GM18499 (cell line): ENCODE results near the gene IFNW1.
"Not testable (repeated sequence)": the region's sequence is repeated elsewhere in the genome, so short reads cannot be mapped to it uniquely, and the experiment has no call there.

ENCODE experiments used
- ATAC-seq: cut with Tn5 transposase; IDR thresholded peaks from one replicate; pipeline ENCODE4 v1.9.1; 2021; ENCODE audit warnings: moderate number of reproducible peaks; ENCODE audit not compliant: insufficient read depth, unreplicated experiment

IFNW1 gene

GRCh38 chr9:21141427-21141882, at the start of gene IFNW1:
IFNW1 (minus strand) TSS chr9:21141832; CDS start chr9:21141570, 262 bp downstream.
- no peak for ATAC-seq

DNA sequence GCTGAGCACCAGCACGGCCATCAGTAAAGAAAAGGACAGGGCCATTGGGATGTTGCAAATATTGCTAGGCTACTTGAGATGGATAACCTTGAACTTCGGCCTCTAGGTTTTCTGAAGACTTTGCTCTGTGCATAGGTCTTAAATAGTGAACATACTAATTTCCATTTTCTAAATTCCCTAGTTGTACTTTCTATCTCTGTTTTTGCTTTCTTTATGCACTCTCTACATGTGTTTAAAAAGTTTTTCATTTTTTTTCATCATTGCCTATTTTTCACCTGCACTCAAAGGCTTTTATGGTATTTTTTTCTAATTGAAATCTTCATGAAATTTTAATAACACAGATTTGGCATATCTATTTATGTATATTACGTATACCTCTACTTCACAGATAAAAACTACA, 45.9 kb upstream of the IFNW1 start, which contains the start of gene IFNA4:
TSS of gene IFNA4 (minus strand) at position 101 of the 400 bp plus-strand sequence. CDS start at position 45, 56 bp downstream.
- ATAC-seq = not testable (repeated sequence)

DNA sequence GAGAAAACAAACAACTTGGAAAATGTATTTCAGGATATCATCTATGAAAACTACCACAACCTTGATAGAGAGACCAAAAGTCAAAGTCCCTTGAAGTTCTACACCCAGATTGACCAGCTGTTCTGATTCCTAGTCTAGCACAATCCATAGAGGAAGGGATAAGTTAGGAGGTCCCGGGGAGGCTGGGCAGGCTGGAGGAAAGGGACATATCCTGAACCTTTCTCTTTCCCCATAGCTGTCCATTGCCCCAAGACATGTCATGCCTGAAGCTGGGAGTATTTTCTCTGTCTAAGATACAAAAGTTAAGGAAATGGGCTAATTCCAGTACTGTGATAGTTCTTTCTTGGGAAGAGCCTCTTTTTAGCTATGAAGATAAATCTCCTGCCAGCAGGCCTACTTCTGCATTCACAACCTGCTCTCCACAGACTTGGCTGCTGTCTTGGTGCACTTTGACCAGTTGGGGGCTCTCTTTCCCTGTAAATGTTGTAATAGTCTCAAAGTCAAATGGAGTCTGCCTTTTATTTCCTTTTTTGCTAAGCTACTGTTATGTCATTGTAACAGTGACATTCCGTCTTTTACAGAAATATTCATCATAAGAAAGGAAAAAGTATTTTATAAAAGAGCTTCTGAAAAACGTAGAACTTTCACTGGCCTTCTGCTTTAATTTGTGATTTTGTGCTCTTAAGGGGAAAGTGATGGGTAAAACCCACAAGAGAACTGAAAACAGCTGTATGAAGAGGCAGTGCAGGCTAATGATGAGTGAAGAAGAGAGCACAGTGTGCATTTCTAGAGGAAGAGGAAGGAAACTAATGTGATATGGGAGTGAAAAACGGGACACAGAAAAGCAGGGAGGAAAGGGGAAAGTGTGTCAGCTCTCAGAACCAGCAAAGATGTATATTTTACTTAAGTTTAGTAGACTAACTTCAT, 41.4 kb upstream of the IFNW1 start:
- peak; percentile 85 for ATAC-seq

DNA sequence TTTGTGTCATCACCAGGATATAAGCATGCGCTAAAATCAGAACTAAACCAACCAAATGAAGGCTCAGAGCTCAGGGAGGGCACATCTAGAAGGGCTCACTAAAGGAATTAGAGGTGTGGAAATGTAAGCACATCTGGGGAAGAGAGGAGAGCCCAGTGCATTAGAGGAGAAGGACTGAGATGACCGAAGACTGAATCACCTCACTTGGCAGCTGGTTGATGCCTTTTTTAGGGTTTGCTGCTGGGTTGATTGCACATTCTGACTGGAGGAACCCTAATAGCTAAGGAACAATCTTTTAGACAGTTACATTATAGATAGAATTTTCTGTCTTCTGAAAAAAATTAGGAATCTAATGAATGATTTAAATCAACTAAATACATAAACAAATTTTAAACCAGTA, 33.0 kb upstream of the IFNW1 start:
- ATAC-seq = no peak

- no peak for ATAC-seq
These were observed 30.5 kb upstream of the IFNW1 start for GRCh38 chr9:21172156-21172555.

- ATAC-seq = no peak
These were observed 29.7 kb upstream of the IFNW1 start for GRCh38 chr9:21171351-21171750.

DNA sequence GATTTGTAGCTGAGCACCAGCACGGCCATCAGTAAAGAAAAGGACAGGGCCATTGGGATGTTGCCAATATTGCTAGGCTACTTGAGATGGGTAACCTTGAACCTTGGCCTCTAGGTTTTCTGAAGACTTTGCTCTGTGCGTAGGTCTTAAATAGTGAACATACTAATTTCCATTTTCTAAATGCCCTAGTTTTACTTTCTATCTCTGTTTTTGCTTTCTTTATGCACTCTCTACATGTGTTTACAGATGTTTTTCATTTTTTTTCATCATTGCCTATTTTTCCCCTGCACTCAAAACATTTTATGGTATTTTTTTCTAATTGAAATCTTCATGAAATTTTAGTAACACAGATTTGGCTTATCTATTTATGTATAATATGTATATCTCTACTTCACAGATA, 24.9 kb upstream of the IFNW1 start, which contains the start of gene IFNA21:
TSS of gene IFNA21 (minus strand) at position 101 of the 400 bp plus-strand sequence. CDS start at position 53, 48 bp downstream.
- ATAC-seq = not testable (repeated sequence)

- no peak for ATAC-seq
These were observed 23.9 kb upstream of the IFNW1 start for GRCh38 chr9:21165516-21165915.

- ATAC-seq = peak; percentile 89
These were observed 18.5 kb upstream of the IFNW1 start for GRCh38 chr9:21160178-21160577.

DNA sequence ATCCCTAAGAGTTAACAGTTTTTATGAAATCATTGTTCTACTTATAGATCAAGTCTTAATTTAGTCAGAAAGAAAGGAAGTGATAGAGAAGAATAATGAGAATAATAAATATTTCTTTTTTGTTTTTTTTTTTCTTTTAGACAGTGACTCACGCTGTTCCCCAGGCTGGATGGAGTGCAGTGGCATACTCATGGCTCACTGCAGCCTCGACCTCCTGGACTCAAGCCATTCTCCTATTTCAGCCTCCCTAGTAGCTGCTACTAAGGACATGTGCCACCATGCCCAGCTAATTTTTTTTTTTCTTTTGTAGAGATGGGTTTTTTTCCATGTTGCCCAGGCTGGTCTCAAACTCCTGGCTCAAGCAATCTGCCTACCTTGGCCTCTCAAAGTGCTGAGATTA, 13.9 kb upstream of the IFNW1 start:
- no peak for ATAC-seq

- peak; percentile 54 for ATAC-seq
These were observed 12.5 kb upstream of the IFNW1 start for GRCh38 chr9:21154018-21154608.

DNA sequence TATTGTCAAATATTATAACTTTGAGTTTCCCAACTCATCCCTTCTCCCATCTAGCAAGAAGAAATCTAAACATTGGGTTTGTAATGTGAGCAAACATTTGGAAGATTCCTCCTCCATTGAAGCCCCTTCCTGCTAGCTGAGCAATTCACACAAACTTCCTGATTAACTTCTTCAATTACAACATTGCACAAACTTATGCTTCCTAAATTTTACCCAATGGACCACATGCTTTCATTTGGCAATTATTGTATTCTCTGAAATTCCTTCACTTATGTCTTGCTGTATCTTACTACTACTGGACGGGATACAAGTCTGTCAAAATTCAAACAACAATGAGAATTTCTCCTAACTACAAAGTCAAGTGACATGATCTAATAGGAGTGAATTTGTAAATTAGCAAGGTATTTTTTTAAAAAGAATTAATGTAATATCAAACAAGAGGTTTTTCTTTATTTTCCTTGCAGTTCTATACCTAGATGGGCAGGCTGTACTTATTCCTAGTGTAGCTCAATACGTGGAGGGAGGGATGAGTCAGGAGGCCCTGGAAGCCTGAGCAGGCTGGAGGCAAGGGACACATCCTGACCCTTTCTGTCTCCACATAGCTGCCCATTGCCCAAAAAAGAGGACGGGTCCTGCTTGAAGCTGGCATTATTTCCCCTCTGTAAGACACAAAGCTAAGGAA, 11.8 kb upstream of the IFNW1 start:
- peak; percentile 20 for ATAC-seq

DNA sequence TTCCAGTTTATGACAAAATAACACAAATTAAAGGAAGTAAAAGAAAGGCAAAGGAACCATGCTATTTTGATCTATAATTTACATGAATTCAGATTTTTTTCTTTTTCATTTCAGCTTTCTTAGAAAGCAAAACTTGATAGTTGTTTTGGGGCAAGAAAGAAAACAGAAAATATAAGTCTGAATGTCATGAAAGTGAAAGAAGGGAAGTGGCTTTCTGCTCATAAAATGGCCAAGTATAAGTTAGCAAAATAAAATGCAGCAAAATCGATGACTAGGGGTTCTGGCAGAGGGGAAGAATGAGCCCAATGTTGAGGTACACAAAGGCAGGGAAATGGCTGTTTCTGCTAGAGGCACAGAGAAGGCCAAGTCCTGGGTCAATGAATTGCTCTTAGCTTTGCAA, 3.0 kb upstream of the IFNW1 start:
- no peak for ATAC-seq

DNA sequence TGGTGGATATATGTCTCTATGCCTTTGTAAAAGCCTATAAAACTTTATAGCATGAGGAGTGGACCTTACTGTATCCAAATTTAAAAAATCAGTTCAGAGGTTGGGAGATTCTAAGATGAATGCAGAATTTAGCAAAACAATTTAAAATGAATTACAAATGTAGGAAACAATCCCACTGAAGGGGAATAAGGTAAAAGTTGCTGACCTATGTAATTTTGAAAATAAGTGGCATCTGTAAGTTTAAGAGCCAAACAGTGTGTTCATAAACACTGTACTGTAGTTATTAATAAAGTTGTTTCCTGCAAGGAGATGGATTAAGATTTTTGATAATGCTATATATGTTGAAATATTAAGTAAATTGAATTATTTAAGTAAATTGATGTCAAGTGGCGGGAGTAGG, 4.6 kb downstream of the IFNW1 start:
- no peak for ATAC-seq

GRCh38 chr9:21135736-21136135, 5.9 kb downstream of the IFNW1 start:
- no peak for ATAC-seq

GRCh38 chr9:21128186-21128585, 13.4 kb downstream of the IFNW1 start:
- ATAC-seq = not testable (repeated sequence)

DNA sequence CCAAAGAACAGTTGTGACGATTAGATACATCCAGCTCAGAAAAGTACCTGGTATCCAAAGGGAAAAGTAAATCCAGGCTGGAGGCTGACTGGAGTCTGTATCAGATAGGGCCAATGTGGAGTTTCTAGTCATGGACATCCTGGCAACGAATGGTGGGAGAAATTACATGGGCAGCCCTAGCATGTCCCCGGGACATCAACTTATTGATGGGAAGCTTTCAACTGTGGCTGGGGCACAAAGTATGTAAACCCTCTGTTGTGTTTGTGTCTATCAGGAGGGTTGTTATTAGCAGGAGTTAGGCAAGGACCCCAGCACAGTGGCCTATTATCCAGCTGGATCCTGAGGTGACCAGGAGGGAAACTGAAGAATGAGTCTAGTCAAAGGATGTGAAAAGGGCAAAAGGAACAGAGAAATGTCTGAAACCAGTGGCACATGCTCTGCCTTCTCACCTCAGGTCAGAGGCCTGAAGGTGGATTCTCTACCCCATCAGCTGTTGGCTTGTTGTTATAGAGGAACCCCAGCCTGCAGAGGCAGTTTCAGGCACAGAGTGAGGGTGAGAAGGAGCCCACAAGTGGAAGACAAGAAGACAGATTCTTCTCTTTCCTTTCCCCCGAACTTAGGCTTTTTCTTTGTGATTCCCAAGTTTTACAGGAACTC, 19.9 kb downstream of the IFNW1 start:
- ATAC-seq = no peak

GRCh38 chr9:21121079-21121478, 20.6 kb downstream of the IFNW1 start:
- ATAC-seq = no peak

GRCh38 chr9:21119093-21119770, 22.4 kb downstream of the IFNW1 start:
- no peak for ATAC-seq

DNA sequence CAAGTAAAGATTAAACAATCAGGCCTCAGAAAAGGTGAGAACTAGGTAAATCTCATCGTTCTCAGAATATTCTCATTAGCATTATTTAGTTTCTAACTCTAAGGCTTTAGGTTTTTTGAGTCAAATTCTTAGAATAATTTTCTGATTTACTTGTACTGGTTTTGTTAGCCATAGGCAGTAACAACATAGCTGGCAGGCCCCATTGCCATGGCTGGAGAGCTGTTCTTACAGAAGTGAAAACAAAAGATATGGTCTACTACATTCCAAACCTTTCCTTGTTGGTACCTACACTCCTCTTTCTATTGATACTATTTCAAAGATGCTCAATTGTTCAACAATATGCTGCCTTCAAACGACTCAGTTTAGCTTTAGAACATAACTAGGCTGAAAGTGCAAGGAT, 27.3 kb downstream of the IFNW1 start:
- no peak for ATAC-seq
